Adrenal gland (tissue), 12 donors: ENCODE data around the gene ETF1. TPM values are rescaled to one million over a fixed set of nuclear protein-coding genes. Genes with fewer than 3 reads are reported as not detected.

Experiments
- DNase-seq, 7 donors: peaks; one replicate each; pipeline ENCODE4 v3.0.0-alpha.2; 2019 to 2020
- H3K27ac ChIP-seq, 5 donors: fragments of 200-600 bp; sonication (generic) in 4 of 5; 1 replicate in 3 of 5; 2 replicates in 2 of 5; pipeline versions ENCODE4 v1.5.1 to v1.8.0; 2016 to 2020; ENCODE audit warnings: mild to moderate bottlenecking in 1 of 5
- H3K27me3 ChIP-seq: fragments of 200-600 bp; 2 replicates; pipeline ENCODE4 v1.8.0; 2021
- H3K36me3 ChIP-seq, 2 donors: fragments of 200-600 bp; replicated peaks in 1 of 2; 1 replicate in 1 of 2; 2 replicates in 1 of 2; pipeline versions ENCODE4 v1.5.1 to v1.8.0; 2018 to 2022
- H3K4me1 ChIP-seq, 2 donors: fragments of 200-600 bp; replicated peaks in 1 of 2; 1 replicate in 1 of 2; 2 replicates in 1 of 2; pipeline versions ENCODE4 v1.5.1 to v1.8.0; 2018 to 2021
- H3K4me3 ChIP-seq, 4 donors: fragments of 200-600 bp; sonication (generic) in 3 of 4; one replicate each; pipeline ENCODE4 v1.5.1; 2016 to 2018
- H3K9me3 ChIP-seq, 3 donors: fragments of 200-600 bp; sonication (generic) in 1 of 3; replicated peaks in 1 of 3; 1 replicate in 2 of 3; 2 replicates in 1 of 3; pipeline versions ENCODE4 v1.5.1 to v1.8.0; 2016 to 2021
- CTCF ChIP-seq, 6 experiments: fragments of 450-650 bp in 4 of 6; fragments of 200-600 bp in 2 of 6; sonication (generic) in 1 of 6; IDR thresholded peaks; 1 replicate in 5 of 6; 2 replicates in 1 of 6; pipeline versions ENCODE4 v1.5.1 to v1.8.0; 2016 to 2021; ENCODE audit warnings: antibody characterized with exemption in 6 of 6, mild to moderate bottlenecking in 2 of 6, moderate library complexity in 1 of 6
- POLR2A ChIP-seq, 2 donors: fragments of 450-650 bp; IDR thresholded peaks; one replicate each; pipeline ENCODE4 v1.6.1; 2017; ENCODE audit warnings: antibody characterized with exemption in 2 of 2, mild to moderate bottlenecking in 2 of 2, moderate library complexity in 1 of 2
- WGBS, 4 donors: extraction: QIAGEN DNeasy Blood & Tissue Kit in 2 of 4; methylation state at CpG; one replicate each; pipeline versions ENCODE4 v1.1.5 to v1.1.7; 2013 to 2017; 5-methylcytosine and 5-hydroxymethylcytosine counted together
- intact Hi-C, 2 donors: fragments of 100-400 bp; cut with DNase I; formaldehyde crosslinking; loops; one replicate each; pipeline versions ENCODE4 v1.14.1 to v1.15.0; 2022 to 2023
- polyA plus RNA-seq, 3 donors: library from polyadenylated mRNA; stranded (reverse); fragments of 200-250 nt in 2 of 3; fragments of 350-450 nt in 1 of 3; fragmentation: Illumina TruSeq in 1 of 3; extraction: RNeasy Lipid Tissue Mini Kit (QIAGEN cat#74804) in 1 of 3; gene quantifications; one replicate each; pipeline ENCODE4 v1.2.3, GENCODE V29; 2013 to 2014
- total RNA-seq, 9 donors: library from RNA; depleted of rRNA in 4 of 9; stranded (reverse); fragments of >200 nt in 4 of 9; fragments of 120-200 nt in 1 of 9; fragmentation: NEBNext Ultra II Directional in 1 of 9; extraction: Animal tissue kit (Norgen Biotek cat#: 25700) in 1 of 9; gene quantifications; one replicate each; pipeline versions ENCODE4 v1.1.0 to v1.2.4, GENCODE V29; 2013 to 2023
- donor health status: healthy with polysubstance abuse.
- donor health status: Bipolar disorder and iron deficiency.
- donor health status: DM: yes; HTN: yes; CAD: no.
- donor health status: DM: no; HTN: no; CAD: no.
- donor health status: DM: no; HTN: no; CAD: no.
- donor health status: DM: yes; HTN: yes; CAD: no.

ETF1 gene
- total and polyA plus RNA-seq, 12 donors, result 25.4 to 178 (median 72.3) TPM

GRCh38 chr5:138490648-138491283 is 52.3 kb downstream of the ETF1 start:
- H3K27me3 ChIP-seq, result no peaks in the 10 kb centered on the region
- H3K36me3 ChIP-seq, result no peaks in the 10 kb centered on the region
- no peak overlapping the region for H3K27ac ChIP-seq
- no peaks in the 10 kb centered on the region for H3K9me3 ChIP-seq
- no peak overlapping the region for H3K4me3 ChIP-seq
- H3K4me1 ChIP-seq, result peaks cover 0 to 22% of the 10 kb centered on the region in 2 donors
- WGBS, 4 donors, result 79 to 85% (median 82%) methylated on average over 10 to 12 of the region's 12 CpGs
- intact Hi-C loops, result no loop called here
- no peak for DNase-seq
- TF ChIP-seq CTCF (IDR thresholded peaks at IDR 0.05) (no peak), POLR2A (IDR thresholded peaks at IDR 0.05) (no peak)

- intact Hi-C loops, result no loop called here
- Histone ChIP-seq H3K4me3 (no peak overlapping the region), H3K27ac (no peak overlapping the region), H3K36me3 (no peaks in the 10 kb centered on the region), H3K9me3 (no peaks in the 10 kb centered on the region), H3K4me1 (peaks cover 0 to 22% of the 10 kb centered on the region in 2 donors), H3K27me3 (no peaks in the 10 kb centered on the region)
- no peak for TF ChIP-seq CTCF (IDR thresholded peaks at IDR 0.05)
- WGBS, 4 donors, result 75 to 85% (median 79%) methylated on average over 5 of the region's 5 CpGs
- peak in 2 of 7 donors; percentile 30 to 32 for DNase-seq
These were observed 53.4 kb downstream of the ETF1 start for GRCh38 chr5:138489683-138490061.

- intact Hi-C loops, result no loop called here
- 78 to 91% (median 87%) methylated on average over 5 of the region's 5 CpGs for WGBS, 4 donors
- TF ChIP-seq POLR2A (IDR thresholded peaks at IDR 0.05) (no peak), CTCF (IDR thresholded peaks at IDR 0.05) (no peak)
- H3K9me3 ChIP-seq, result no peaks in the 10 kb centered on the region
- H3K27me3 ChIP-seq, result no peaks in the 10 kb centered on the region
- H3K4me3 ChIP-seq, result no peak overlapping the region
- H3K27ac ChIP-seq, result no peak overlapping the region
- DNase-seq, result no peak
- no peaks in the 10 kb centered on the region for H3K36me3 ChIP-seq
- peaks cover 0 to 22% of the 10 kb centered on the region in 2 donors for H3K4me1 ChIP-seq
These were observed 54.5 kb downstream of the ETF1 start for GRCh38 chr5:138488481-138488945.

GRCh38 chr5:138482638-138483037 is 60.4 kb downstream of the ETF1 start:
- Histone ChIP-seq H3K36me3 (no peaks in the 10 kb centered on the region), H3K27me3 (no peaks in the 10 kb centered on the region), H3K4me3 (no peak overlapping the region), H3K27ac (no peak overlapping the region), H3K4me1 (peaks cover 0 to 5% of the 10 kb centered on the region in 2 donors), H3K9me3 (no peaks in the 10 kb centered on the region)
- TF ChIP-seq CTCF (IDR thresholded peaks at IDR 0.05), result no peak
- no peak for TF ChIP-seq POLR2A (IDR thresholded peaks at IDR 0.05)
- 65 to 78% (median 70%) methylated on average over 4 of the region's 4 CpGs for WGBS, 4 donors
- intact Hi-C loops, result no loop called here
- DNase-seq, result no peak
